ENCODE measurements around the gene MT2A. TPM values are rescaled to one million over a fixed set of nuclear protein-coding genes. Genes with fewer than 3 reads are reported as not detected.

The MT2A gene
- total and polyA plus RNA-seq, 2 experiments from 2014 or later: 70.3 to 1,143 TPM

- no peaks in the 10 kb centered on the region for H3K79me2 ChIP-seq
- H2AFZ ChIP-seq: peak overlapping the region; percentile 28
- peak overlapping the region; percentile 89 for H3K4me2 ChIP-seq
- H3K9me3 ChIP-seq (ENCODE audit: low read depth): no peaks in the 10 kb centered on the region
- H3K9me2 ChIP-seq (replicated peaks; ENCODE audit: insufficient read depth): no peaks in the 10 kb centered on the region
- H3K27me3 ChIP-seq: peaks cover 82% of the 10 kb centered on the region
- H3K36me3 ChIP-seq (replicated peaks; ENCODE audit: insufficient read depth, low read depth): no peaks in the 10 kb centered on the region
- H4K20me1 ChIP-seq (ENCODE audit: insufficient read depth, poor library complexity, severe bottlenecking): no peaks in the 10 kb centered on the region
- no peak for DNase-seq (ENCODE audit: low spot score)
- H3K4me1 ChIP-seq (ENCODE audit: insufficient read depth): peaks cover 13% of the 10 kb centered on the region
- TF ChIP-seq EZH2phosphoT487 (IDR thresholded peaks at IDR 0.05; ENCODE audit: low read depth, severe bottlenecking, unreplicated experiment) (peak; percentile 10), CTCF (IDR thresholded peaks at IDR 0.05; ENCODE audit: poor library complexity) (no peak)
- 17% methylated on average over 14 of the region's 14 CpGs for WGBS (ENCODE audit: low lambda C conversion rate, missing lambda C conversion rate)
- H3K27ac ChIP-seq: no peak overlapping the region
- peak overlapping the region; percentile 39 for H3K4me3 ChIP-seq
Observed at GRCh38 chr16:56631832-56632155, 23.4 kb downstream of the MT2A start.

- TF ChIP-seq EZH2phosphoT487 (IDR thresholded peaks at IDR 0.05; ENCODE audit: low read depth, severe bottlenecking, unreplicated experiment) (no peak), CTCF (IDR thresholded peaks at IDR 0.05; ENCODE audit: poor library complexity) (no peak), EZH2 (IDR thresholded peaks at IDR 0.05; ENCODE audit: borderline replicate concordance) (no peak)
- Histone ChIP-seq H3K27me3 (peaks cover 84% of the 10 kb centered on the region), H3K4me2 (peak within 1 kb of the TSS; percentile 89), H3K4me3 (peak within 1 kb of the TSS; percentile 39), H3K9me3 (ENCODE audit: low read depth) (no peaks in the 10 kb centered on the region), H2AFZ (peak within 1 kb of the TSS; percentile 28), H3K4me1 (ENCODE audit: insufficient read depth) (peaks cover 13% of the 10 kb centered on the region), H3K79me2 (no peaks in the 10 kb centered on the region), H4K20me1 (ENCODE audit: insufficient read depth, poor library complexity, severe bottlenecking) (no peaks in the 10 kb centered on the region), H3K9me2 (replicated peaks; ENCODE audit: insufficient read depth) (no peaks in the 10 kb centered on the region), H3K27ac (no peak within 1 kb of the TSS), H3K36me3 (replicated peaks; ENCODE audit: insufficient read depth, low read depth) (no peaks in the 10 kb centered on the region)
- 2% methylated on average over 49 of the region's 61 CpGs for WGBS (ENCODE audit: low lambda C conversion rate, missing lambda C conversion rate)
- DNase-seq (ENCODE audit: low spot score): peak; percentile 26
Observed at GRCh38 chr16:56632156-56632847, 23.9 kb downstream of the MT2A start, which contains the start of gene MT1M. Gene MT1M (plus strand): TSS chr16:56632659. CDS start chr16:56632732, 73 bp downstream.

GRCh38 chr16:56632848-56633365, 24.5 kb downstream of the MT2A start:
- H3K36me3 ChIP-seq (replicated peaks; ENCODE audit: insufficient read depth, low read depth): no peaks in the 10 kb centered on the region
- H3K4me2 ChIP-seq: peak overlapping the region; percentile 89
- no peaks in the 10 kb centered on the region for H3K79me2 ChIP-seq
- H3K27ac ChIP-seq: no peak overlapping the region
- WGBS (ENCODE audit: low lambda C conversion rate, missing lambda C conversion rate): 11% methylated on average over 6 of the region's 6 CpGs
- TF ChIP-seq EZH2phosphoT487 (IDR thresholded peaks at IDR 0.05; ENCODE audit: low read depth, severe bottlenecking, unreplicated experiment) (no peak), EZH2 (IDR thresholded peaks at IDR 0.05; ENCODE audit: borderline replicate concordance) (no peak), CTCF (IDR thresholded peaks at IDR 0.05; ENCODE audit: poor library complexity) (no peak)
- no peak for DNase-seq (ENCODE audit: low spot score)
- H3K9me2 ChIP-seq (replicated peaks; ENCODE audit: insufficient read depth): no peaks in the 10 kb centered on the region
- peaks cover 90% of the 10 kb centered on the region for H3K27me3 ChIP-seq
- no peak overlapping the region for H2AFZ ChIP-seq
- H4K20me1 ChIP-seq (ENCODE audit: insufficient read depth, poor library complexity, severe bottlenecking): no peaks in the 10 kb centered on the region
- no peak overlapping the region for H3K4me3 ChIP-seq
- H3K9me3 ChIP-seq (ENCODE audit: low read depth): no peaks in the 10 kb centered on the region
- peaks cover 13% of the 10 kb centered on the region for H3K4me1 ChIP-seq (ENCODE audit: insufficient read depth)
